Uterus (tissue), 4 donors: ENCODE measurements around the gene RAX2. TPM values are rescaled to one million over a fixed set of nuclear protein-coding genes. Genes with fewer than 3 reads are reported as not detected.
"Not testable (repeated sequence)": the region's sequence is repeated elsewhere in the genome, so short reads cannot be mapped to it uniquely, and the experiment has no call there.

Experiments
- DNase-seq, 2 donors: peaks; one replicate each; pipeline ENCODE4 v3.0.0-alpha.2; 2019 to 2020
- H3K27ac ChIP-seq, 2 donors: fragments of 200-600 bp; sonication (generic); 1 replicate in 1 of 2; 2 replicates in 1 of 2; pipeline ENCODE4 v1.5.1; 2016 to 2018
- H3K27me3 ChIP-seq, 2 donors: fragments of 200-600 bp; sonication (generic); one replicate each; pipeline ENCODE4 v1.5.1; 2018 to 2019; ENCODE audit warnings: control low read depth in 1 of 2
- H3K36me3 ChIP-seq, 2 donors: fragments of 200-600 bp; sonication (generic); one replicate each; pipeline ENCODE4 v1.5.1; 2019; ENCODE audit warnings: control low read depth in 1 of 2
- H3K4me1 ChIP-seq, 2 donors: fragments of 200-600 bp; sonication (generic); one replicate each; pipeline ENCODE4 v1.5.1; 2018 to 2019; ENCODE audit warnings: control low read depth in 1 of 2
- H3K4me3 ChIP-seq, 2 donors: fragments of 200-600 bp; sonication (generic); 1 replicate in 1 of 2; 2 replicates in 1 of 2; pipeline ENCODE4 v1.5.1; 2018 to 2019; ENCODE audit warnings: mild to moderate bottlenecking in 1 of 2
- H3K9me3 ChIP-seq, 2 donors: fragments of 200-600 bp; sonication (generic); one replicate each; pipeline ENCODE4 v1.5.1; 2019; ENCODE audit warnings: control low read depth in 1 of 2
- POLR2A ChIP-seq, 2 donors: fragments of 450-650 bp; IDR thresholded peaks; one replicate each; pipeline ENCODE4 v1.6.1; 2016; ENCODE audit warnings: antibody characterized with exemption in 2 of 2, mild to moderate bottlenecking in 1 of 2, moderate library complexity in 1 of 2
- intact Hi-C: fragments of 100-400 bp; cut with DNase I; formaldehyde crosslinking; loops from one replicate; pipeline ENCODE4 v1.15.1; 2023; ENCODE audit warnings: low total_unique reads
- total RNA-seq, 4 donors: library from RNA; depleted of rRNA in 3 of 4; stranded (reverse); fragments of >200 nt in 3 of 4; gene quantifications; one replicate each; pipeline versions ENCODE4 v1.1.0 to v1.2.4, GENCODE V29; 2014 to 2023
- TF ChIP-seq, protein P1 (sequence below), 4 experiments: fragments of 200-600 bp in 2 of 4; fragments of 450-650 bp in 2 of 4; sonication (generic) in 2 of 4; IDR thresholded peaks; one replicate each; pipeline ENCODE4 v1.5.1; 2016 to 2019; ENCODE audit warnings: antibody characterized with exemption in 4 of 4, mild to moderate bottlenecking in 2 of 4, moderate library complexity in 1 of 4
- donor health status: DM: yes; HTN: yes; CAD: no.

The RAX2 gene
- total RNA-seq, 4 donors from 2014 or later, result 0.14 to 4.3 TPM; not detected in 2

DNA sequence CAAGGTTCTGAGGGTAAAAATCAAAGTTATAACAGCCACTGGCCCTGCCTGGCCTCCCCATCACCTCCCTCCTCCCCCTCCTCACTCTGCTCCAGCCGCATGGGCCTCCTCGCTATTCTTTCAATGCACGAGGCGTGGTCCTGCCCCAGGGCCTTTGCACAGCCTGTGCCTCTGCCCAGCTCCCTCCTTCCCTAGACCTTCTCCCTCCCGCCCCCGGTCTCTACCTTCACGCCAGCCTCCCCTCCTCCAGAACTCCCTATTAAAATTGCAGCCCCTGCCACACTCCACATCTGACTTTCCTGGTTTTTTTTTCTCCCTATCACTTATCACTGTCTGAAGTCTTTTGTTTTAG lies 3.3 kb downstream of the RAX2 start:
- no peak overlapping the region for H3K4me3 ChIP-seq
- no peaks in the 10 kb centered on the region for H3K27me3 ChIP-seq
- H3K27ac ChIP-seq, result no peak overlapping the region
- no peaks in the 10 kb centered on the region for H3K4me1 ChIP-seq
- no peaks in the 10 kb centered on the region for H3K9me3 ChIP-seq
- intact Hi-C loops, result no loop called here
- no peak for TF ChIP-seq POLR2A (IDR thresholded peaks at IDR 0.05)
- TF ChIP-seq, protein P1, sequence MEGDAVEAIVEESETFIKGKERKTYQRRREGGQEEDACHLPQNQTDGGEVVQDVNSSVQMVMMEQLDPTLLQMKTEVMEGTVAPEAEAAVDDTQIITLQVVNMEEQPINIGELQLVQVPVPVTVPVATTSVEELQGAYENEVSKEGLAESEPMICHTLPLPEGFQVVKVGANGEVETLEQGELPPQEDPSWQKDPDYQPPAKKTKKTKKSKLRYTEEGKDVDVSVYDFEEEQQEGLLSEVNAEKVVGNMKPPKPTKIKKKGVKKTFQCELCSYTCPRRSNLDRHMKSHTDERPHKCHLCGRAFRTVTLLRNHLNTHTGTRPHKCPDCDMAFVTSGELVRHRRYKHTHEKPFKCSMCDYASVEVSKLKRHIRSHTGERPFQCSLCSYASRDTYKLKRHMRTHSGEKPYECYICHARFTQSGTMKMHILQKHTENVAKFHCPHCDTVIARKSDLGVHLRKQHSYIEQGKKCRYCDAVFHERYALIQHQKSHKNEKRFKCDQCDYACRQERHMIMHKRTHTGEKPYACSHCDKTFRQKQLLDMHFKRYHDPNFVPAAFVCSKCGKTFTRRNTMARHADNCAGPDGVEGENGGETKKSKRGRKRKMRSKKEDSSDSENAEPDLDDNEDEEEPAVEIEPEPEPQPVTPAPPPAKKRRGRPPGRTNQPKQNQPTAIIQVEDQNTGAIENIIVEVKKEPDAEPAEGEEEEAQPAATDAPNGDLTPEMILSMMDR (IDR thresholded peaks at IDR 0.05), result no peak
- no peak for DNase-seq
- H3K36me3 ChIP-seq, result no peaks in the 10 kb centered on the region

DNA sequence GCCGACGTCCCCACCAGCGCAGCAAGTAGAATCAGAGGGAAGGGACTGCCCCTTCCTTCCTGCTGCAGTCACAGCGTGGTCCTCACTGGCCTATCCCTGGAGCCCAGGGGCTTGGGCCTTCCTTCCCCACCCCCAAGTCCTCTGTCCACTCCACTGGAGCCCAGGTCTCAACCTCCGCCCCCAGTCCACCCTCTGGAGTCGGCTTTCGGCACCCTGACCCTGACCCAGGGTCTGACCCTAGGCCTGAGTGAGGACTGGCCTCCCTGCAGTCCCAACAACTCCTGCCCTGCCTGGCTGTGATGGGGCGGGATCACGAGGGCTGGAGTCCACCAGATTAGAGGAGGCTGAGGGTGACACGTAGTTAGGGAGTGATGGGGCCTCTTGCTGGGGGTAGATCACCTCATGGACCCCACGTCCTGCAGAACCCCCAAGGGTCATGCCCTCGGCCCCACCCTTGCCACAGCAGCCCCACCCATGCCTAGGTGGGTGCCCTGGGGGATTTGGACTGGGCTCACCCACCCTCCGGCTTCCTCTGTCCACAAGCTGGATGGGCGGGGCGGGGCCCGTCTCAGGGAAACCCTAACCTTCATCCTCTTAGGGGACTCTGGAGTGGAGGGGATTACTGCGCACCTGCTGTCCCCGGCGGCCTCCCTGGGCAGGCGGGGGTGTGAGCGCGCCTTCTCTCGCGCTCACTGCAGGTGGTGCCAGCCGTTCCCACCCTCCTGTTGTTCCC lies 3.8 kb downstream of the RAX2 start:
- no peak for TF ChIP-seq POLR2A (IDR thresholded peaks at IDR 0.05)
- TF ChIP-seq, protein P1 (IDR thresholded peaks at IDR 0.05), result no peak
- intact Hi-C loops, result no loop called here
- no peak overlapping the region for H3K4me3 ChIP-seq
- no peak overlapping the region for H3K27ac ChIP-seq
- no peak for DNase-seq
- H3K36me3 ChIP-seq, result no peaks in the 10 kb centered on the region
- H3K27me3 ChIP-seq, result no peaks in the 10 kb centered on the region
- H3K9me3 ChIP-seq, result no peaks in the 10 kb centered on the region
- no peaks in the 10 kb centered on the region for H3K4me1 ChIP-seq

DNA sequence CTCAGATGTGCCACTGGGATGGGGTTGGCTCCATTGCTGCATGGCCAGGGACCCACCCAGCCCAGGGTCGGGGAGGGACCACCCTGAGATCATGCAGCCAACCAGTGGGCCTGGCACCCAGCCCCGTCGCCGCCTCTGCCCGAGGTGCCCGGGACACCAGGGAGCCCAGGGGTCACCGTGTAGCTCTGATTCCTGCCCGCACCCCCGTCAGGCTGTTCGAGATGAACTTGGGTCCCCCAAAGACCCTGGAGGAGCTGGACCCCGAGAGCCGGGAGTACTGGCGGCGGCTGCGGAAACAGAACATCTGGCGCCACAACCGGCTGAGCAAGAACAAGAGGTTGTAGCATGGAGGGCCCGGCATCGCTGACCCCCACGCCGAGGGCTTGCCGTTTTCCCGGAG lies 5.0 kb downstream of the RAX2 start:
- no peaks in the 10 kb centered on the region for H3K36me3 ChIP-seq
- intact Hi-C loops, result no loop called here
- TF ChIP-seq, protein P1 (IDR thresholded peaks at IDR 0.05), result no peak
- TF ChIP-seq POLR2A (IDR thresholded peaks at IDR 0.05), result no peak

DNA sequence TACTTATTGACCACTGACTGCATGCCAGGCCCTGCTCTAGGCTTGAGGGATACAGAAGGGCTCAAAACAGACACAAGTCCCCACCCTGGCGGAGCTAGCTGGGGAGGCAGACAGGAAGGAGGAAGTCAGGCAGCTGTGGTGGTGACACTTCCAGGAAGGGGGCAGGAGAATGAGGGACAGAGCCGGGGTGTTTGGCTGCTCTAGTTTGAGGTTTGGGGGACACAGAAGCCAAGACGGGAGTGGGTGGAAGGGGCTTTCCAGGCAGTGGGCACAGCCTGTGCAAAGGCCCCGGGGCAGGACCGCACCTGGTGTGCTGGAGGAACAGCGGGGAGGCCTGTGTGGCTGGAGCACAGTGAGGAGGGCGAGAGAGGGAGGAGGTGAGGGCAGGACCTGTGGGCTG lies 5.5 kb downstream of the RAX2 start:
- TF ChIP-seq, protein P1 (IDR thresholded peaks at IDR 0.05), result no peak
- no peak for TF ChIP-seq POLR2A (IDR thresholded peaks at IDR 0.05)
- no peak for DNase-seq
- Histone ChIP-seq H3K27ac (no peak overlapping the region), H3K4me1 (no peaks in the 10 kb centered on the region), H3K4me3 (no peak overlapping the region), H3K36me3 (no peaks in the 10 kb centered on the region), H3K9me3 (no peaks in the 10 kb centered on the region), H3K27me3 (no peaks in the 10 kb centered on the region)
- intact Hi-C loops, result no loop called here

More for the DNA sequence above, 5.0 kb downstream of the RAX2 start:
- no peaks in the 10 kb centered on the region for H3K27me3 ChIP-seq
- H3K9me3 ChIP-seq, result no peaks in the 10 kb centered on the region
- no peak overlapping the region for H3K4me3 ChIP-seq
- no peak overlapping the region for H3K27ac ChIP-seq
- H3K4me1 ChIP-seq, result no peaks in the 10 kb centered on the region
- DNase-seq, result no peak

DNA sequence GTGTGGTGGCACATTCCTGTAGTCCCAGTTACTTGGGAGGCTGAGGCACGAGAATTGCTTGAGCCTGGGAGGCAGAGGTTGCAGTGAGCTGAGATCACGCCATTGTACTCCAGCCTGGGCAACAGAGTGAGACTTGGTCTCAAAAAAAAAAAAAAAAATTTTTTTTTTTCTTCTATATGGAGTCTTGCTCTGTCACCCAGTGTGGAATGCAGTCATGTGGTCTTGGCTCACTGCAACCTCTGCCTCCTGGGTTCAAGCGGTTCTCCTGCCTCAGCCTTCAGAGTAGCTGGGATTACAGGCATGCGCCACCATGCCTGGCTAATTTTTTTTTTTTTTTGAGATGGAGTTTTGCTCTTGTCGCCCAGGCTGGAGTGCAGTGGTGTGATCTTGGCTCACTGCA lies 6.3 kb downstream of the RAX2 start:
- H3K9me3 ChIP-seq, H3K36me3 ChIP-seq, H3K27ac ChIP-seq, DNase-seq, H3K4me1 ChIP-seq, H3K4me3 ChIP-seq, intact Hi-C loops, H3K27me3 ChIP-seq: not testable (repeated sequence)

DNA sequence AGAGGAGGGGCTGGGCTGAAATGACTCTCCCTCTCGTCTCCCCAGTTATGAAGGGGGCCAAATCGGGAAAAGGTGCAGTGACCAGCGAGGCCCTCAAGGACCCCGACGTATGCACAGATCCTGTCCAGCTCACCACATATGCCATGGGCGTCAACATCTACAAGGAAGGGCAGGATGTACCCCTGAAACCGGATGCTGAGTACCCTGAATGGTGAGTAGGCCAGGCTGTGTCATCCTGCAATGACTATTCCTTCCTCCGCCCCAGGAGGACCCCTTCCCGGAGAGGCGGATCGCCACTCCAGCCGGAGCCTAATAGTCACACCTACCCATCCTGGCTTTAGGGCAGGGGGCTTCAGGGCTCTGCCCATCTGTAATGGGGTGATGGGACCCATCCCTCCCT lies 6.9 kb downstream of the RAX2 start:
- no peak overlapping the region for H3K27ac ChIP-seq

More for the DNA sequence above, 6.9 kb downstream of the RAX2 start:
- H3K4me3 ChIP-seq, result no peak overlapping the region
- H3K36me3 ChIP-seq, result no peaks in the 10 kb centered on the region
- H3K27me3 ChIP-seq, result no peaks in the 10 kb centered on the region
- no peak for TF ChIP-seq POLR2A (IDR thresholded peaks at IDR 0.05)
- TF ChIP-seq, protein P1 (IDR thresholded peaks at IDR 0.05), result no peak
- no peaks in the 10 kb centered on the region for H3K9me3 ChIP-seq
- intact Hi-C loops, result no loop called here
- no peak for DNase-seq
- H3K4me1 ChIP-seq, result no peaks in the 10 kb centered on the region
